ENCODE data around the gene ANKRD45.
"Not testable (repeated sequence)": the region's sequence is repeated elsewhere in the genome, so short reads cannot be mapped to it uniquely, and the experiment has no call there.

Gene ANKRD45

GRCh38 chr1:173570370-173571007, 99.2 kb downstream of the ANKRD45 start:
- TF ChIP-seq POLR2A (IDR thresholded peaks at IDR 0.05; ENCODE audit: low read length) (no peak), GATA1 (IDR thresholded peaks at IDR 0.05; ENCODE audit: low read depth, low read length) (no peak)
- no peak for DNase-seq

- TF ChIP-seq GATA1 (IDR thresholded peaks at IDR 0.05; ENCODE audit: low read depth, low read length) (no peak), POLR2A (IDR thresholded peaks at IDR 0.05; ENCODE audit: low read length) (no peak)
- DNase-seq: no peak
Observed at GRCh38 chr1:173568483-173568882, 101.2 kb downstream of the ANKRD45 start.

GRCh38 chr1:173563846-173564245, 105.8 kb downstream of the ANKRD45 start:
- not testable (repeated sequence) for DNase-seq

- DNase-seq: peak; percentile 7 to 21
Observed at GRCh38 chr1:173562813-173563212, 106.8 kb downstream of the ANKRD45 start.

GRCh38 chr1:173561263-173561662, 108.4 kb downstream of the ANKRD45 start:
- DNase-seq: no peak
- TF ChIP-seq GATA1 (IDR thresholded peaks at IDR 0.05; ENCODE audit: low read depth, low read length): no peak
- no peak for TF ChIP-seq POLR2A (IDR thresholded peaks at IDR 0.05; ENCODE audit: low read length)

More at GRCh38 chr1:173562813-173563212, 106.8 kb downstream of the ANKRD45 start:
- TF ChIP-seq POLR2A (IDR thresholded peaks at IDR 0.05; ENCODE audit: low read length): no peak
- no peak for TF ChIP-seq GATA1 (IDR thresholded peaks at IDR 0.05; ENCODE audit: low read depth, low read length)

GRCh38 chr1:173560285-173560880, 109.3 kb downstream of the ANKRD45 start:
- TF ChIP-seq GATA1 (IDR thresholded peaks at IDR 0.05; ENCODE audit: low read depth, low read length) (no peak), POLR2A (IDR thresholded peaks at IDR 0.05; ENCODE audit: low read length) (no peak)

More at GRCh38 chr1:173560285-173560880, 109.3 kb downstream of the ANKRD45 start:
- DNase-seq: no peak
